HG02571 (cell line): ENCODE data around the gene DSG3.

ENCODE experiments used
- ATAC-seq: cut with Tn5 transposase; IDR thresholded peaks from one replicate; pipeline ENCODE4 v1.9.1; 2021; ENCODE audit warnings: mild to moderate bottlenecking, moderate library complexity; ENCODE audit not compliant: unreplicated experiment

DSG3 gene, protein sequence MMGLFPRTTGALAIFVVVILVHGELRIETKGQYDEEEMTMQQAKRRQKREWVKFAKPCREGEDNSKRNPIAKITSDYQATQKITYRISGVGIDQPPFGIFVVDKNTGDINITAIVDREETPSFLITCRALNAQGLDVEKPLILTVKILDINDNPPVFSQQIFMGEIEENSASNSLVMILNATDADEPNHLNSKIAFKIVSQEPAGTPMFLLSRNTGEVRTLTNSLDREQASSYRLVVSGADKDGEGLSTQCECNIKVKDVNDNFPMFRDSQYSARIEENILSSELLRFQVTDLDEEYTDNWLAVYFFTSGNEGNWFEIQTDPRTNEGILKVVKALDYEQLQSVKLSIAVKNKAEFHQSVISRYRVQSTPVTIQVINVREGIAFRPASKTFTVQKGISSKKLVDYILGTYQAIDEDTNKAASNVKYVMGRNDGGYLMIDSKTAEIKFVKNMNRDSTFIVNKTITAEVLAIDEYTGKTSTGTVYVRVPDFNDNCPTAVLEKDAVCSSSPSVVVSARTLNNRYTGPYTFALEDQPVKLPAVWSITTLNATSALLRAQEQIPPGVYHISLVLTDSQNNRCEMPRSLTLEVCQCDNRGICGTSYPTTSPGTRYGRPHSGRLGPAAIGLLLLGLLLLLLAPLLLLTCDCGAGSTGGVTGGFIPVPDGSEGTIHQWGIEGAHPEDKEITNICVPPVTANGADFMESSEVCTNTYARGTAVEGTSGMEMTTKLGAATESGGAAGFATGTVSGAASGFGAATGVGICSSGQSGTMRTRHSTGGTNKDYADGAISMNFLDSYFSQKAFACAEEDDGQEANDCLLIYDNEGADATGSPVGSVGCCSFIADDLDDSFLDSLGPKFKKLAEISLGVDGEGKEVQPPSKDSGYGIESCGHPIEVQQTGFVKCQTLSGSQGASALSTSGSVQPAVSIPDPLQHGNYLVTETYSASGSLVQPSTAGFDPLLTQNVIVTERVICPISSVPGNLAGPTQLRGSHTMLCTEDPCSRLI

DNA sequence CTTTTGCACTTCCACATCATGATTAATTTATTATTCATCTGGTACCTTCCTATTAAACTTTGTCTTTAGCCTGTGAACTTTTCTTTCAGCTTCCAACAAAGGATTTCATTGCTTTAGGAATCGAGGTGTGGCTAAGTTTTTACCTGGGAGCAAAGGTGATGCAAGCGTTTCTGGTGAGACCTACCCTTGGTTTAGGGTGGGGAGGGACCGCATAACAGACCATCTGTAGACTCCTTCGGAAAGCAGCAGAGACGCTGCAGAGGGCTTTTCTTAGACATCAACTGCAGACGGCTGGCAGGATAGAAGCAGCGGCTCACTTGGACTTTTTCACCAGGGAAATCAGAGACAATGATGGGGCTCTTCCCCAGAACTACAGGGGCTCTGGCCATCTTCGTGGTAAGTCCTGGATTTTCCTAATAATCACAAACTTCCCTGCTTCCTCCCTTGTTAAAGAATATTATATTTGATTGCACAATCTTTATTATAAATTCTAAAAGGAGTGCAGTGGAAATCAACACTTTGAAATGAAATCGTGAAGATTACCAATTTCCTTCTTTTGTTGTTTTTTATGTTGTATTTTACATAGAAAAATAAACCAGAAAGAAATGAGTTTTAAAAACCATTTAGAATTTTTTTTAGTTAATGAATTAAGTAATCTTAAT lies at the start of gene DSG3:
Gene DSG3 (plus strand): TSS at position 212 of the 662 bp plus-strand sequence. CDS start 137 bp downstream, at position 349.
- ATAC-seq = no peak

DNA sequence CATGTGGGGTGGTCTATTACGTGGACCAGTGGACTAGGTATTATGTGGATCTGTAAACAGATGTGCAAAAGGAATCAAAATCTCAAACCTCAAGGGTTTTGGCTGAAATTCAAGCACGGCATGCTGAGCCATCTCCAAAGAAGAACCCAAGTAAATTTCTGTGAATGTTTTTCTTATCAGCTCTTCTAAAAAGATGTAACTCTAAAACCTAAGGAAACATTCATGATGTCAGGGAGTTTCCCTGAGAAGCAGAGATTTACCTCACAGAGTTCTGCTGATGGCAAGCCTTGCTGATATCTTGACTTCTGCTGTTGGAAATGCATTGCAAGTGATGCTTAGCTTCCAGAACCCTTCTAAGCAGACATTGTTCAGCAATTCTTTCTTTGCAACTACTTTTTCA lies 49.4 kb upstream of the DSG3 start:
- ATAC-seq = no peak

DNA sequence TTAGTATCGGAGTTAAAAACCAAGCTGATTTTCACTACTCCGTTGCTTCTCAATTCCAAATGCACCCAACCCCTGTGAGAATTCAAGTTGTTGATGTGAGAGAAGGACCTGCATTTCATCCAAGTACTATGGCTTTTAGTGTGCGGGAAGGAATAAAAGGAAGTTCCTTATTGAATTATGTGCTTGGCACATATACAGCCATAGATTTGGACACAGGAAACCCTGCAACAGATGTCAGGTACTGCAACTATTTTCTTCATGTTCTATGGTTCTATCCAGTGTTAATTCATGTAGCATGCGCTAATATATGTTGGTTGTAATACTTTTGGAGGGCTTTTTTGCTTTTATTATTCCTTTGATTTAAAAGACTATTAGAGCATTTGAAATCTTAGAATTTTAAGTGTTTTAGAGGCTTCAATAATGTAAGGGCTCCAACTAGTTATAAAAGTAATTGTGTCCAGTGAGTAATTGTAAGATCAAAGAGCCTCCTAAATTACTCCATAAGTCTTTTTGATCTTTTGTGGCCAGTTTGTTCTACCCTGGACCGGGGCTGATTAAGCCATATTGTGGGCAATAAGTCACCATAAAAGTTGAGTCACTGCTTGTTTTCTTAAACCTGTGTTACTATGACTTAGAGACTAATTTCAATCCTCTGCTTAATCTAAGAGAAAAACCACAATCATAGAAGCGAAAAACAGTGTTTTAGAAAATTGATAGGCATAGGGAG lies 48.1 kb upstream of the DSG3 start:
- ATAC-seq = no peak

DNA sequence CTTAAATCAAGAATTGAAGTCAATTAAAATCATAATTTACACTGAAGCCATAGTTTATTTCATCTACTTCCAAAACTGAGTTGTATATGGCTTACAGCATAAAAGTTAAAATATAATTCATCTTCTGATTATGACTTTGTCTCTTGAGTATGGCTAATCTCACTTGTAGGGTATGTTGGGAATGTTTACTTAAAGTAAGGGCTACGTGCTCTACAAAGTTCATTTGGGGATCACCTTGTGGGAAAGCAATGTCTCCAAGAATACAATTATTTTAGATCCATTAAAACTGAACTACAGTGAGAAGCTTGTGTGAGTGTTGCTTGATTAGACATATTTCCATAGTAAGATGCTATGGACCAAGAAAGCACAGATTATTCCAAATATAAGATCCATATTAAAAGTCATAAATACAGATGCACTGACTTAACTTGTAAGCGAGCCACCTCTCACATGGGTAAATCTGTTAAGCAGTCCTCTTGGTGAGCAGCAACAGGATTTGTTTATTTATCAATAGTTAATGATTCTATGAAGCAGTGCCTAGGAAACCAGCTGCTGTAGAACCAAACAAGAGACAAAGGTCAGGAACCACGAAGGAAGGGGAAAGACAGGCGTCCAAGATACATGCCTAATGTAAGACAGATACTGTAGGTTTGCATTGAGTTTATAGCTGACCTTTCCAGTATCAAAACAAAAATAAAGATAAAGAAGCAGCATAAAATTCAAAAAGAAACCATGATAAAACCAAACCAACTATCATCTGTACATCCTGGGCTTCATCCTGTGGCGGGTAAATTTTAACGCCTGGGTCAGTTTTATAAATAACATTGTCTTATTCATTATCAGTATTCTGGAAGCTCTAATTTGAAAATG lies 46.1 kb upstream of the DSG3 start:
- no peak for ATAC-seq

DNA sequence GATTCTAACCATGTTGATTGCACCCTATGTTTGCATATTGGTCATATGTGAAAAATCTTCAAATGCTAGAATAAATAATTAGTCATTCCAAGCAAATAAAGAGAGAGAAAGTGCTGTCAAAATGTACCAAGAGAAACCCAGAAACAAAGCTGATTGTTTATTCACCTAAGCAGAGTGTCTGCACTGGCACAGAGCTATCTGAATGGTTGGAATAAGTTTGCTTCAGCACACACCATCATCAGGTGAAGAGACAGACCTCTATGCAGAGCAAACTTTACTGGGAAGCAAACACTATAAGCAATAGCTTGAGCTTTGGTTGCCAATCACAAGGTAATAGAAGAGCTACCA lies 45.5 kb upstream of the DSG3 start:
- ATAC-seq = no peak

DNA sequence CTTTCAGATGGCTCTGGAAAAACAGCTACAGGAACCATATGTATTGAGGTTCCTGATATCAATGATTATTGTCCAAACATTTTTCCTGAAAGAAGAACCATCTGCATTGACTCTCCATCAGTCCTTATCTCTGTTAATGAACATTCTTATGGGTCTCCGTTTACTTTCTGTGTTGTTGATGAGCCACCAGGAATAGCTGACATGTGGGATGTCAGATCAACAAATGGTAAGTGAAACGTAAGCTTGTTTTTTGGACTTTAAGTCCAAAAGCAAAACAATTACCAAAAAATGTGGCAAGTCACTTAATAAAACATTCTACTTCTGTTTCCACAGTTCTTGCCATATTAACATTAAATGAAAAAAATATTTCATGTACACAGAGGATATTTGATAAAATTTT lies 44.1 kb upstream of the DSG3 start:
- no peak for ATAC-seq

DNA sequence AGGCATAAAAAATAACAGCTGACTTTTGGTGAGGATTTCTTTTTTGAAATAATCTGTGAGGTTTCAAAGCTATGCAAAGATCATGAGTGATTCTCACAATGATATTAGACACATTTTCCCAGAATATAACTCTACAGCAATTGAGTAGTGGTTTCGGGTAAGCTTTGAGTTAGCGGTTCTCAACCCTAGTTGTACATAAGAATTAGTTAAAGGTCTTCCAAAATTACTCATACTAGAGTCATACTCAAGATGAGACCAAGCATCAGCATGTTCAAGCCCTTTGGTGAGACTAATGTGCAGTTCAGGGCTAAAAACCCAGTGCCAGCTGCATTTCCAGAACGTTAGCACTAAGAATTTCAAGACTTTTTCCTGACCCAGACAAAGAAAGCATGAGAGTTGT lies 39.9 kb upstream of the DSG3 start:
- no peak for ATAC-seq

DNA sequence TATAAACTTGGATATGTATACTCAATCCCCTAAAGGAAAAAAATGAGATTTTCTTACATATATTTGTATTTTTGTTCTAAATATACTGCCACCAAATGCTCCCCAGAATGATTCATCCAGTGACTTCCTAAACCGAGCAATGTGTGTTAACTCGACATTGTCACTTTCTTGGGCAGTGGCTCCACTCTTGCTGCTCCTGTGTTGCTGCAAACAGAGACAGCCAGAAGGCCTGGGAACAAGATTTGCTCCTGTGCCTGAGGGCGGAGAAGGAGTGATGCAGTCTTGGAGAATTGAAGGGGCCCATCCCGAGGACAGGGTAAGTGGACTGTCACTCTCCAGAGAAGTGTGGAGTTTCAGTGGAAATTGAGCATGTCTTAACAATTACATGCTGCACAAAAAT lies 38.3 kb upstream of the DSG3 start:
- no peak for ATAC-seq

DNA sequence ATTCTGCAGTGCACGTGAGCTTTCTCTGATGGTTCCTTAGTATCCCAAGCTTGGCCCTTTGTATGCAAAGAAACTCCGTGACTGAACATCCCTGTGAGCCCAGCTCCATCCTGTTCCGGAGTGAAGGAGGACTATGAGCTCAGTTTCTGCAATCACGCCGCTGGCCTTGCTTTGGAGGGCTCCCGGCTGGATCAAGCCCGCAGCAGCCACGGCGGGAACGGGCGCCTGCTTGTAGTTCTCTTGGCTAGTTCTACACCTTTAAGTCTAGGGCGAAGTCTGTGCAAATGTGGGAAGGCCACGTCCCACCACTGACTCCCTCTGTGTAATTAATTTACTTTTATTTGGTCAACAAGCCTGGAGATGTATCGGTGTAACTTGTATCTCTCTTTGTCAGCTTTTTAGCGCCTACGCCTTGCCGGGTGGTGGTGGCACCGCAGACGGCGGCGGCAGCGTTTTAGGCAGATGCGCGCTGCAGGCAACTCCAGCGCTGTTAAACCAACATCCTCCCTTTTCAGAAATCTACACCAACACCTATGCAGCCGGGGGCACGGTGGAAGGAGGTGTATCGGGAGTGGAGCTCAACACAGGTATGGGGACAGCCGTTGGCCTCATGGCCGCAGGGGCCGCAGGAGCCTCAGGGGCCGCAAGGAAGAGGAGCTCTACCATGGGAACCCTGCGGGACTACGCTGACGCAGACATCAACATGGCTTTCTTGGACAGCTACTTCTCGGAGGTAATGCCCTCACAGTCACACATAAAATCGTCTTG lies 36.6 kb upstream of the DSG3 start:
- no peak for ATAC-seq

DNA sequence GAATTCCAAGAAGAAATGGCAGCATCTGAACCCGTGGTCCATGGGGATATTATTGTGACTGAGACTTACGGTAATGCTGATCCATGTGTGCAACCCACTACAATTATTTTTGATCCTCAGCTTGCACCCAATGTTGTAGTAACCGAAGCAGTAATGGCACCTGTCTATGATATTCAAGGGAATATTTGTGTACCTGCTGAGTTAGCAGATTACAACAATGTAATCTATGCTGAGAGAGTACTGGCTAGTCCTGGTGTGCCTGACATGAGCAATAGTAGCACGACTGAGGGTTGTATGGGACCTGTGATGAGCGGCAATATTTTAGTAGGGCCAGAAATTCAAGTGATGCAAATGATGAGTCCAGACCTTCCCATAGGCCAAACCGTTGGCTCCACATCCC lies 34.4 kb upstream of the DSG3 start:
- ATAC-seq = no peak

DNA sequence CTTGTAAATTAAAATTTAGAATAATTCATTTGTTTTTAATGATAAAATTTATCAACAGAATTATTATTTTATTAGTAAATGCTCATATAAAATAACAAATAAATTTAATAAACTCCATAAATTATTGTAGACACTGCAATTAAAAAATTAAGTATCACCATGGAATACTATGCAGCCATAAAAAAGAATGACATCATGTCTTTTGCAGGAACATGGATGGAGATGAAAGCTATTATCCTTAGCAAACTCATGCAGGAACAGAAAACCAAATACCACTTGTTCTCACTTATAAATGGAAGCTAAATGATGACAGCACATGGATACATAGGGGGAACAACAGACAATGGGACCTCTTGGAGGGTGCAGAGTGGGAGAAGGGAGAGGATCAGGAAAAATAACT lies 29.7 kb upstream of the DSG3 start:
- ATAC-seq = no peak

DNA sequence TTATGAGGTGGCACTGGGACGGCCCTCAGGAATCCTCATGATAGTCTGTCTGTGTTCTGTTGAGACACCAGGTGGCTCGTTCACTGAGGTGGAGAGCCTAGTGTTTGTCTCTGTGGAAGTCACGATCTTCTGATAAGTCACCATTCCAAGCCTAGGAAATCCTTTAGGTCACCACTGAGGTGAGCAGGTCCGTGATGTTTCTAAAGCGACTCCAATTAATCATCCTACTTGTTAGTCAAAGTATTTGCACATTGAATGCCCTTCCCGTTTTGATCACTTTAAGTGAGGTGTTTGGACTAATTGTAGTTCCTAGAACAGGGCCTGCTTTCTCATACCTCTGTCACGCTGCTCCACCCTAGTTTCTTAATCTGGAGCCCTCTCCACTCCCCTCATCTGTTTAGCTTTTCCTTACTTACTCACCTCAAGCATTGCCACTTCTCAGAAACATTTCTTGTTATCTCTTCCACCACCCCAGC lies 28.0 kb upstream of the DSG3 start:
- no peak for ATAC-seq

DNA sequence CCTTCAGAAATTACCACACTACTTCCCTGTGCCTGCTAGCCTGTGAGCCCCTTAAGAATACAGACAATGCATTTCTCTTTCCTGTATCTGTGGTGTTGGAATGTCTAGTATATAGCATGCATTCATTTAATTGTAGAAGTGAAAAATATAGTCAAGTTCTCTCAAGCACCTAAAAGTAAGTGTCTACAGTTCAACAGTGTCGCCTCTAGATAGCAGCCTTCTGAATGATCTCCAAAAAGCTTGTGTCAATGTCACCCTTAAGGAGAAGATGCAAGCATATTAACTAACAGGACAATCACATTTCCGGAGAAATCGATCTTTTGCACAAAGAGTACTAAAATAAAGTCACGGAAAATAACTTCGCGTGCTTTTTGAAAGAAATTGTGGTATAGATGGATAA lies 27.5 kb upstream of the DSG3 start:
- ATAC-seq = no peak

DNA sequence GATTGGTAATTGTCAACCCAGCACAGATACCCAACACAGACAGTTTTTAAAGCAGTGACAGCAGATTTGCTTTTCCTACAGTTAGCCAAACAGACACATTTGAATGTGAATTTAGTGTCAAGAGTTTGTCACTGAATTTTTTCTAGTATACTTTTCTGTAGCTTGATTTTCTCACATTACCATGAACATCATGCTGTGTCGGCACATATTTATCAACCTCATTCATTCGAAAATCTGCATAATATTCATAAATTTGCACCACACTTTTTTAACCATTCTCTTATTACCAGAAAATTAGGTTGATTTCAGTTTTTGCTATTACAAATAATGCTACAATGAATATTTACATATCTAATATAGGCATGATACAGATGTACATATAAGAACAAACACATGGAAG lies 27.0 kb upstream of the DSG3 start:
- no peak for ATAC-seq

DNA sequence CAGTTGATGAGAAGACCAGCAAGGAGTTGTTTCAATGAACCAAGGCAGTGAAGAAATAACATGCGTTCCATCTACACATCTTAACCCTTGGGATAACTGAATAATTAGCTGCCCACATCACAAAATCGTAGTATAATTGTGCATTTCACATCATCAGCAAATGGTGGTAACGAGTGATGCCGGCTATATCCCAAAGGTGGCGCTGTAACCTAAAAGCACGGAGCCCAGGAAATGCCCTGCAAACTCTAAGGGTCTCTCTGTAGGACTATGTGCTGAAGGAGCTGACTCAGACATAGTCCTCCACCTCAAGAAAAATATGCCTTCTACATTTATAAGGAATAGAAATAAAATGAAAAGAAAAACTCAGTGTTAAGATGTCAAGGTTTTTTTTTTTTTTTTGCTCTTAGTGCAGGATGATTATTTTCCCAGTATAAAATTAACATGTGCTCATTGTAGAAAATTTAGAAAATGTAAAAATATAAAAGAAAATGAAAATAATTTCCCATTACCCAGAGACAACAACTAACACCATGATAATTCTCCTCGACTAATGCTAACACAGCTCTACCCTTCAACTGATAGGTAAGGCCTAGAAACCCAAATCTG lies 23.1 kb upstream of the DSG3 start:
- no peak for ATAC-seq

DNA sequence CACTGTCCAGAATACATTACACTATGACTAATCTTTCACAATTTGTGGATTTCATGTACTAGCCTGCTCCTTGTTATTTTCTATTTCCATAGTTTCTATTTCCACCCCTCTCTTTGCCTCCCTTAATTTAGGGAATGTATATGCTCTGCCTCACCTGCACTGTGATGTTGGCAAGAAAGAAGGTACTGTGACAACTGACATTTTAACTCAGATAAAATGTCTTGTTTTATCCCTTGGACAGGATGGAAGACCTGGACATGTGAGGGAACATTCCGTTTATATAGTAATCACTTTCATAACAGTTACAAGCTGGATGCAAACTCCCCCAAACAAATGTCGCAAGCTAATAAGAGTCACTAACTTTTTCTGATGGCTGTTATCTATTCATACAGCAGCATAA lies 21.5 kb upstream of the DSG3 start:
- no peak for ATAC-seq

DNA sequence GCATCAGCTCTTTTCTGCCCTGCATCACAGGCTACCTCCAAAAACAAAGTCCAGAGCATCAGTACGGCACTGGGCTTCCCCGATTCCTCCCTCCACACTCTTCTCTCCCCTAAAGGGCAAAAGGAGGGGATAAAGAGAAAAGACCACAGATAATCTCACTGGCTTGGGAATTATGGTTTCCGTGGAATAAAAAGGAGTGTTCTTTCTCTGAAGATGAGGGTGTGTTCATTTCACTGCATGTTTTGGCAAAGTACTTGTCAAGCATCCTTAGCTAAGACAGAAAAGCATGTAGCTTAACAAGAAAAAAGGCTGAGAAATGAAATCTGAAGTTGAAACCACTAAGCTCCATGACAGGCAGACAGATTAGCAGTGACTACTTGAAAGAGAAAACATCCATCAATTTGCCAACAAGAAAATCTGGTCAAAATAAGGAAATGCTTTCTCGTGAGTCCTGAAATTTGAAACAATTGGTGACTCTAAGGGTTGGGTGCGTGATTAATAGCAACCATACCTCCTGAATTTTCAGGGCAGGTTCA lies 20.6 kb upstream of the DSG3 start:
- no peak for ATAC-seq

DNA sequence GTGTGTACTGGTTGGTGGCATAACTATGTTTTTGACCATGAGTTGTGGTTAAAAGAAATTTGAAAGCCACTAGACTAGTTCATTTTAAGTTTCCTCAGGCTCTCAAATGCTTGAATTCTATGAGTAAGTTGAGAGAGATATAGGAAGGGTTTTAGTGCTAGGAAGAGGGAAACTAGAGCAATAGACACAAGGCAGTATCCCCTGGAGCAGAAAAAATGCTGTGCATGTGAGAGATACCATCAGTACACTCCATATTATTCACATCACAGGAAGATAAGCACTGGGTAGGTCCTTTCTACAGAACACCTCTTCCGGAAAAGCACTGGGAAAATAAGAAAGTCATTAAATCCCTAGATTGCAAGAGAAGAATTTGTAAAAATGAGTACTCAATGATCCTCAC lies 19.3 kb upstream of the DSG3 start:
- ATAC-seq = no peak
